ENCODE results near the gene ITGA8. TPM values are rescaled to one million over a fixed set of nuclear protein-coding genes. Genes with fewer than 3 reads are reported as not detected.

Gene ITGA8
- total RNA-seq, 1 experiment from 2014 or later: not detected

DNA sequence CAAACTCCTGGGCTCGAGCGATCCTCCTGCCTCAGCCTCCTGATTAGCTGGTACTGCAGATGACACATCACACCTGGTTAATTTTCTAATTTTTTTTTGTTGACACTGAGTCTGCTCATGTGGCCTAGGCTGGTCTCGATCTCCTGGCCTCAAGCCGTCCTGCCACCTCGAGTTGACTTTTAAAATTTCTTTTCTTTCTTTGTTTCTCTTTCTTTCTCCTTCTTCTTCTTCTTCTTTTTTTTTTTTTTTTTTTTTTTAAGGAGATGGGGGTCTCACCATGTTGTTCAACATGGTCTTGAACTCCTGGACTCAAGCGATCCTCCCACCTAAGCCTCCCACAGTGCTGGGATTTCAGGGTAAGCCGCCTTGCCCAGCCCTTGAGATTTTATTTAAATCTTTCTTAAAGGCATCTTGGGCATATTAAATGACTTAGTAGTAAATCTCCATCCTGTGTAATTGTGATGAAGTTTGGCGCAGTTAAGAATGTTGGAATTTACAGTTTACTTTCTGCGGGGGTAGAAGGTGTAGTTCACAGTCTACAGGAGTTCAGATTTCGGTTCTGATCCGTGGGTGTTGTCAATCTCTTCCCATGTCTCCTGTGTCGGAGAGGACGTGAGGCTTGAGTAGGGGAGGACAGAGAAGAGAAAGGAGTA, 1.0 kb upstream of the ITGA8 start:
- Mint-ChIP-seq H3K36me3 (ENCODE audit: insufficient read depth, unreplicated experiment) (no peaks in the 10 kb centered on the region), H3K9me3 (ENCODE audit: unreplicated experiment) (no peaks in the 10 kb centered on the region), H3K27me3 (ENCODE audit: insufficient read depth, unreplicated experiment) (peaks cover 70% of the 10 kb centered on the region), H3K4me3 (ENCODE audit: unreplicated experiment) (no peak overlapping the region), H3K4me1 (ENCODE audit: insufficient read depth, unreplicated experiment) (no peaks in the 10 kb centered on the region), H3K27ac (ENCODE audit: low read depth, unreplicated experiment) (no peak overlapping the region)
- BruUV-seq (replicated peaks): no TSS peak
- no peak for DNase-seq (ENCODE audit: unreplicated experiment)
- CTCF ChIA-PET: interaction anchor here (3.6 kb wide), 1 partner anchor 287 kb away, joined by 16 read pairs; no protein-coding TSS in a partner anchor
- TF ChIP-seq, protein P1, sequence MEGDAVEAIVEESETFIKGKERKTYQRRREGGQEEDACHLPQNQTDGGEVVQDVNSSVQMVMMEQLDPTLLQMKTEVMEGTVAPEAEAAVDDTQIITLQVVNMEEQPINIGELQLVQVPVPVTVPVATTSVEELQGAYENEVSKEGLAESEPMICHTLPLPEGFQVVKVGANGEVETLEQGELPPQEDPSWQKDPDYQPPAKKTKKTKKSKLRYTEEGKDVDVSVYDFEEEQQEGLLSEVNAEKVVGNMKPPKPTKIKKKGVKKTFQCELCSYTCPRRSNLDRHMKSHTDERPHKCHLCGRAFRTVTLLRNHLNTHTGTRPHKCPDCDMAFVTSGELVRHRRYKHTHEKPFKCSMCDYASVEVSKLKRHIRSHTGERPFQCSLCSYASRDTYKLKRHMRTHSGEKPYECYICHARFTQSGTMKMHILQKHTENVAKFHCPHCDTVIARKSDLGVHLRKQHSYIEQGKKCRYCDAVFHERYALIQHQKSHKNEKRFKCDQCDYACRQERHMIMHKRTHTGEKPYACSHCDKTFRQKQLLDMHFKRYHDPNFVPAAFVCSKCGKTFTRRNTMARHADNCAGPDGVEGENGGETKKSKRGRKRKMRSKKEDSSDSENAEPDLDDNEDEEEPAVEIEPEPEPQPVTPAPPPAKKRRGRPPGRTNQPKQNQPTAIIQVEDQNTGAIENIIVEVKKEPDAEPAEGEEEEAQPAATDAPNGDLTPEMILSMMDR (IDR thresholded peaks at IDR 0.05; ENCODE audit: unreplicated experiment): no peak
- POLR2A ChIA-PET: no interaction called here
- intact Hi-C loops (cut with micrococcal nuclease): no loop called here

DNA sequence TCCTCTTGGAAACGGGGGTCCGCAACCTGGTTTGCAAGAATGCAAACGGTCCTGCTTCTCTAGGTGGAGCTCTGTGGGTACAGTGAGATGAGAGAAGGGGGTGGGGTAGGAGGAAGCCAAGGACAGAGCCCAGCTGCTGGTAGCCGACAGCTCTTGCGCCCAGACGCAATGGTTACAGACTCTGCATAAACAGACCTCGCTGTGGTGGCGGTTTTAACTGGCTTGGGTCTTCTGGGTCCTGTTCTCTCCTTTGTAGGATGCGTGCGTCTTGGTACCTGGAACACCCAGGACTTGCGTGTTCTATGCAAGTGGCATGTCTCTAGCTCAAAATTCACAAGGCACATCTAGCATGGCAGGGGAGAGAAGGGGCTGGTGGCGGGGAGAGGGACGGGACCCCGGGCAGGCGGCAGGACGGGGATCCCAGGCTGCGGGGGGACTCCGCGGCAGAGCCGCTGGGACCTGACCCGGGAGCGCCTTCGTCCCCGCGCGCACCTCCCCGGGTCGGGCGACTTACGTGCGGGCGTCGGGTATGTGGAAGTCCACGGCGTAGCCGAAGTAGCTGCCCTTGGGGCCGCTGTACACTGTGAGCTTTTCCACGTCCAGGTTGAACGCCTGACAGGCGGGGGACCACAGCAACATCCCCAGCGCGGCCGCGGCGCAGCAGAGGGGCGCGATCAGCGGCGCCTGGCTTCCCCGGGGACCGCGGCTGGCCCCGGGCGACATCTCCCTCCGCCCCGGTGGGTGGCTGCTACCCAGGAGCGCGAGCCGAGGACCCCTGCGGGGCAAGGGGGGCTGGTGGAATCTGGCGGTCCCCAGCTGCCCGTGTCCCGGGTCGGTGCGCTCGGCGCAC, 448 bp downstream of the ITGA8 start:
- H3K27ac Mint-ChIP-seq (ENCODE audit: low read depth, unreplicated experiment): no peak overlapping the region
- TF ChIP-seq, protein P1 (IDR thresholded peaks at IDR 0.05; ENCODE audit: unreplicated experiment): no peak
- intact Hi-C loops (cut with micrococcal nuclease): no loop called here
- CTCF ChIA-PET: interaction anchor here (0.6 to 3.6 kb wide), 4 partner anchors 38 to 300 kb away, joined by 3 to 16 read pairs (median 4); no protein-coding TSS in a partner anchor
- DNase-seq (ENCODE audit: unreplicated experiment): no peak
- no peaks in the 10 kb centered on the region for H3K9me3 Mint-ChIP-seq (ENCODE audit: unreplicated experiment)
- H3K36me3 Mint-ChIP-seq (ENCODE audit: insufficient read depth, unreplicated experiment): no peaks in the 10 kb centered on the region
- H3K27me3 Mint-ChIP-seq (ENCODE audit: insufficient read depth, unreplicated experiment): peaks cover 84% of the 10 kb centered on the region
- no peak overlapping the region for H3K4me3 Mint-ChIP-seq (ENCODE audit: unreplicated experiment)
- no peaks in the 10 kb centered on the region for H3K4me1 Mint-ChIP-seq (ENCODE audit: insufficient read depth, unreplicated experiment)
- BruUV-seq (replicated peaks): no TSS peak
- POLR2A ChIA-PET: no interaction called here

DNA sequence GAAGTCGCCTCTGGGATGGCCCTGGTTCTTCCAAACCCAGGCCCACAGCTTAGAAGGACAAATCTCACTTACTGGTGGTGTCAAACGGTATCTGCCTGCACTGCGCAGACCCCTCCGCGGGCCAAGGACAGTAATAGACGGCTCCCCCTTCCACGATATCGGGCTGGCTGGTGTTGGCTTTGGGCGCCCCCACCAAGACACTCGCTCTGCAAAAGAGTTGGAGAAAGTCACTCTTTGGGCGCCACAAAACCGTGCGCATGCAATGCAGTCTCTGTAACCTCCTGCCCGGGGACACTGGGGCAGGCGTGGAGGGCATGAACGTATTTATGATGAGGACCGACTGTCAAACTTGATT, 1.1 kb downstream of the ITGA8 start:
- BruUV-seq (replicated peaks): no TSS peak
- H3K4me1 Mint-ChIP-seq (ENCODE audit: insufficient read depth, unreplicated experiment): no peaks in the 10 kb centered on the region
- POLR2A ChIA-PET: no interaction called here
- H3K27ac Mint-ChIP-seq (ENCODE audit: low read depth, unreplicated experiment): no peak overlapping the region
- TF ChIP-seq, protein P1 (IDR thresholded peaks at IDR 0.05; ENCODE audit: unreplicated experiment): no peak
- CTCF ChIA-PET: interaction anchor here (0.6 to 3.6 kb wide), 3 partner anchors 37 to 299 kb away, joined by 3 to 16 read pairs (median 5); no protein-coding TSS in a partner anchor
- H3K27me3 Mint-ChIP-seq (ENCODE audit: insufficient read depth, unreplicated experiment): peaks cover 84% of the 10 kb centered on the region
- no peak for DNase-seq (ENCODE audit: unreplicated experiment)
- no peaks in the 10 kb centered on the region for H3K9me3 Mint-ChIP-seq (ENCODE audit: unreplicated experiment)
- no peak overlapping the region for H3K4me3 Mint-ChIP-seq (ENCODE audit: unreplicated experiment)
- intact Hi-C loops (cut with micrococcal nuclease): no loop called here
- H3K36me3 Mint-ChIP-seq (ENCODE audit: insufficient read depth, unreplicated experiment): no peaks in the 10 kb centered on the region

DNA sequence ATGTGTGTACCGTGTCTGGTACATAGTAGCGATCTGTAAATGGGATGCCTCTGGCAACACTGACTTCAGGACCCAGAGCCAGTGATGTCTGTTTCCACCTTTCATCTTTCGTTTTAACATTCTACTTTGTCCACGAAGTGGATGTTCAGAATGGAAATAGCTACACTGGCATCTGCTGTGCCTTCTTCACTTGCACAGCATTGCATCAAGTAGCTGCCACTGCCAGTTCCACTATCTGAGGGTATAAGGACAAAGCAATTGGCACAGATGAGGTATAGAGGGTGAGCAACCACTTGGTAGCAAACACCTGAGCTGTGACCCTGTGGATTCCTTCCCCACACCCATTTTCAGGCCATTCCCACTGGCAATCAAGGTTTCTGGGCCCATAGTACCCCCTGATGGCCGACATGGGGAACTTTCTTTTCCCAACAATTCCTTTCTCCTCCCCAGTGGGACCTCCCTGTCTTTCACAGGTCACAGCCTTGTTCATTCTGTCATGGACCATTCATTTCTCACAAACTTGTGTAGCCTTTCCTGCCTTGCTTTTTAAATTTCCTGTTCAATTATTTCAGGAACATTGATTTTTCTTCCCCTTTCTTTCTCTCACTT, 4.0 kb downstream of the ITGA8 start:
- no peak overlapping the region for H3K4me3 Mint-ChIP-seq (ENCODE audit: unreplicated experiment)
- H3K27me3 Mint-ChIP-seq (ENCODE audit: insufficient read depth, unreplicated experiment): peaks cover 84% of the 10 kb centered on the region
- BruUV-seq (replicated peaks): no TSS peak
- intact Hi-C loops (cut with micrococcal nuclease): loop anchor here (2.0 kb wide), 1 partner anchor 281 kb away; no protein-coding TSS in a partner anchor
- no peaks in the 10 kb centered on the region for H3K4me1 Mint-ChIP-seq (ENCODE audit: insufficient read depth, unreplicated experiment)
- H3K9me3 Mint-ChIP-seq (ENCODE audit: unreplicated experiment): no peaks in the 10 kb centered on the region
- POLR2A ChIA-PET: no interaction called here
- no peak overlapping the region for H3K27ac Mint-ChIP-seq (ENCODE audit: low read depth, unreplicated experiment)
- CTCF ChIA-PET: interaction anchor here (0.6 to 1.3 kb wide), 6 partner anchors 17 to 1992 kb away, joined by 3 to 4 read pairs (median 4); no protein-coding TSS in a partner anchor
- DNase-seq (ENCODE audit: unreplicated experiment): peak; percentile 18
- TF ChIP-seq, protein P1 (IDR thresholded peaks at IDR 0.05; ENCODE audit: unreplicated experiment): peak; percentile 26
- H3K36me3 Mint-ChIP-seq (ENCODE audit: insufficient read depth, unreplicated experiment): no peaks in the 10 kb centered on the region

Measured in MCF 10A (cell line).